NB4 (cell line): ENCODE results near the gene ULK1.
"Not testable (repeated sequence)": the region's sequence is repeated elsewhere in the genome, so short reads cannot be mapped to it uniquely, and the experiment has no call there.

Experiments used
- DNase-seq: peaks from one replicate; pipeline ENCODE4 v3.0.0; 2010; ENCODE audit warnings: low read depth
- H3K4me3 ChIP-seq: one replicate; pipeline ENCODE4 v1.5.1; 2011; ENCODE audit warnings: mild to moderate bottlenecking, low read depth, low read length, moderate library complexity
- CTCF ChIP-seq: IDR thresholded peaks from one replicate; pipeline ENCODE4 v1.5.1; 2012; ENCODE audit warnings: low read depth, low read length
- MAX ChIP-seq: IDR thresholded peaks from 2 replicates; pipeline ENCODE4 v1.6.1; 2011; ENCODE audit warnings: low read depth, low read length
- MYC ChIP-seq: IDR thresholded peaks from 2 replicates; pipeline ENCODE4 v1.6.1; 2011; ENCODE audit warnings: low read depth, low read length
- POLR2A ChIP-seq: IDR thresholded peaks from 2 replicates; pipeline ENCODE4 v1.6.1; 2011; ENCODE audit warnings: mild to moderate bottlenecking; ENCODE audit not compliant: insufficient read length; ENCODE audit errors: extremely low read depth

ULK1 gene

GRCh38 chr12:131950182-131950913 is 55.9 kb downstream of the ULK1 start:
- TF ChIP-seq CTCF (no peak), MYC (no peak), MAX (no peak)
- peak overlapping the region; percentile 83 for H3K4me3 ChIP-seq
- DNase-seq = peak; percentile 55

- DNase-seq, H3K4me3 ChIP-seq: not testable (repeated sequence)
These were observed 59.4 kb downstream of the ULK1 start for GRCh38 chr12:131953810-131954209.

- H3K4me3 ChIP-seq, DNase-seq: not testable (repeated sequence)
These were observed 60.0 kb downstream of the ULK1 start for GRCh38 chr12:131954460-131954859.

- no peak overlapping the region for H3K4me3 ChIP-seq
- TF ChIP-seq MAX (no peak), CTCF (no peak), POLR2A (no peak), MYC (no peak)
- no peak for DNase-seq
These were observed 64.7 kb downstream of the ULK1 start for GRCh38 chr12:131959116-131959515.

- no peak overlapping the region for H3K4me3 ChIP-seq
- no peak for DNase-seq
- no peak for TF ChIP-seq CTCF
These were observed 65.5 kb downstream of the ULK1 start for GRCh38 chr12:131959641-131960589.

- not testable (repeated sequence) for DNase-seq, H3K4me3 ChIP-seq
These were observed 66.3 kb downstream of the ULK1 start for GRCh38 chr12:131960590-131961325.

GRCh38 chr12:131961328-131961727 is 66.9 kb downstream of the ULK1 start:
- not testable (repeated sequence) for H3K4me3 ChIP-seq

GRCh38 chr12:131962069-131962468 is 67.6 kb downstream of the ULK1 start:
- TF ChIP-seq MAX = no peak
- no peak for TF ChIP-seq CTCF
- no peak for TF ChIP-seq POLR2A
- no peak for TF ChIP-seq MYC
- no peak overlapping the region for H3K4me3 ChIP-seq
- DNase-seq = no peak

More at GRCh38 chr12:131961328-131961727, 66.9 kb downstream of the ULK1 start:
- not testable (repeated sequence) for DNase-seq
